ENCODE results near the gene C2CD3.
"Not testable (repeated sequence)": the region's sequence is repeated elsewhere in the genome, so short reads cannot be mapped to it uniquely, and the experiment has no call there.

Gene C2CD3

GRCh38 chr11:74004759-74005615 lies 165.8 kb downstream of the C2CD3 start:
- peak; percentile 82 for DNase-seq (ENCODE audit: low read depth)

GRCh38 chr11:74004046-74004695 lies 166.6 kb downstream of the C2CD3 start:
- DNase-seq (ENCODE audit: low read depth), result no peak

- DNase-seq (ENCODE audit: low read depth), result no peak
These were observed 168.0 kb downstream of the C2CD3 start for GRCh38 chr11:74002832-74003231.

- no peak for DNase-seq (ENCODE audit: low read depth)
These were observed 168.9 kb downstream of the C2CD3 start for GRCh38 chr11:74001822-74002286.

- no peak for DNase-seq (ENCODE audit: low read depth)
These were observed 170.3 kb downstream of the C2CD3 start for GRCh38 chr11:74000307-74001133.

- no peak for DNase-seq (ENCODE audit: low read depth)
These were observed 171.1 kb downstream of the C2CD3 start for GRCh38 chr11:73999581-74000306.

GRCh38 chr11:73998846-73999575 lies 171.8 kb downstream of the C2CD3 start:
- DNase-seq (ENCODE audit: low read depth), result no peak

GRCh38 chr11:73997120-73997770 lies 173.6 kb downstream of the C2CD3 start:
- no peak for DNase-seq (ENCODE audit: low read depth)

- no peak for DNase-seq (ENCODE audit: low read depth)
These were observed 174.5 kb downstream of the C2CD3 start for GRCh38 chr11:73996161-73996747.

GRCh38 chr11:73995731-73996130 lies 175.1 kb downstream of the C2CD3 start:
- DNase-seq (ENCODE audit: low read depth), result peak; percentile 49

- DNase-seq (ENCODE audit: low read depth), result no peak
These were observed 175.6 kb downstream of the C2CD3 start for GRCh38 chr11:73995247-73995646.

- no peak for DNase-seq (ENCODE audit: low read depth)
These were observed 179.3 kb downstream of the C2CD3 start for GRCh38 chr11:73991471-73992006.

- no peak for DNase-seq (ENCODE audit: low read depth)
These were observed 180.1 kb downstream of the C2CD3 start for GRCh38 chr11:73990730-73991129.

- no peak for DNase-seq (ENCODE audit: low read depth)
These were observed 181.6 kb downstream of the C2CD3 start for GRCh38 chr11:73989156-73989555.

- DNase-seq (ENCODE audit: low read depth), result no peak
These were observed 182.6 kb downstream of the C2CD3 start for GRCh38 chr11:73988227-73988626.

GRCh38 chr11:73985661-73986060 lies 185.1 kb downstream of the C2CD3 start:
- not testable (repeated sequence) for DNase-seq (ENCODE audit: low read depth)

GRCh38 chr11:73983741-73984538 lies 186.9 kb downstream of the C2CD3 start:
- DNase-seq (ENCODE audit: low read depth), result no peak

- peak; percentile 88 for DNase-seq (ENCODE audit: low read depth)
These were observed 187.6 kb downstream of the C2CD3 start for GRCh38 chr11:73982990-73983740.
